B cell (primary cell): ENCODE data around the gene WDR90.
"Not testable (repeated sequence)": the region's sequence is repeated elsewhere in the genome, so short reads cannot be mapped to it uniquely, and the experiment has no call there.

ENCODE experiments used
- CTCF ChIP-seq: fragments of 200-600 bp; IDR thresholded peaks from one replicate; pipeline ENCODE4 v1.8.0; 2022; ENCODE audit warnings: antibody characterized with exemption, mild to moderate bottlenecking
- EZH2 ChIP-seq: IDR thresholded peaks from 2 replicates; pipeline ENCODE4 v1.6.1; 2012; ENCODE audit warnings: borderline replicate concordance, low read depth, mild to moderate bottlenecking, moderate library complexity, low read length; ENCODE audit not compliant: insufficient read depth, poor library complexity, severe bottlenecking

GRCh38 chr16:691242-691641, 42.1 kb downstream of the WDR90 start:
- not testable (repeated sequence) for TF ChIP-seq CTCF, EZH2
